Middle frontal gyrus (tissue), 1 donor: ENCODE measurements around the gene HOXA5.

Experiments
- DNase-seq: peaks from one replicate; pipeline ENCODE4 v3.0.0-alpha.2; 2015; ENCODE audit warnings: low spot score; ENCODE audit errors: extremely low spot score

The HOXA5 gene

DNA sequence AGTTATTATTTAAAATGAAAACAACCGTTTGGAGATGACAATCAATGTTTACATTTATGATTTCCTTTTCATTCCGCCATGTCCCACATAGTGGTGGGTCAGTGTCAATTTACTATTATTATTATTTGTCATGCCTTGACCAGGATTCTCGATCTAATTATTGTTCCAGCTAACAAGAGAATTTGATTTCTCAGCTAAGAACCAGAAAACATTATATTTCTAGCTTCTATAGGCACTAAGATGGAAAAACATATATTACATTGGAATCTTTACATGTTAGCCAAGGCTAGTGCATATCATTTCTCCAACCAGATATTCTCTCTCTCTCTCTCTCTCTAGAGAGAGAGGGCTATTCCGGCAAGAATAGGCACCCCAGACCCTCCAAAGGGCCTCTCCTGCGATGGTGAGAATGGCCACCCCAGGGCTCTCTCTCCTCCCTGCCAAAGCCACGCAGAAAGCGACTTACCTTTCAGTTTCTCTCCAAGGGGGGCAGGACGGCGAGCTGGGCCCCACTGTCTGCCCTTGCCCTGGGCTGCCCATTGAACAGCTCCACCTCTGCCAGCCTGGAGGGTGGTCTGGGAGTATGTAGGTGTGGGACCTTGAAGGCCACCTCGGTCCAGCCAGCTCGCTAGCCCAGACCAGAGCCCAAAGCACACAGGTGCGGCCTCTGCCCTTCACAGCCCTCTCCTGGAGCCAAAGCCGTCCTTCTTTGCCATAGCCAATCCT is 6.5 kb upstream of the HOXA5 start:
- no peak for DNase-seq

DNA sequence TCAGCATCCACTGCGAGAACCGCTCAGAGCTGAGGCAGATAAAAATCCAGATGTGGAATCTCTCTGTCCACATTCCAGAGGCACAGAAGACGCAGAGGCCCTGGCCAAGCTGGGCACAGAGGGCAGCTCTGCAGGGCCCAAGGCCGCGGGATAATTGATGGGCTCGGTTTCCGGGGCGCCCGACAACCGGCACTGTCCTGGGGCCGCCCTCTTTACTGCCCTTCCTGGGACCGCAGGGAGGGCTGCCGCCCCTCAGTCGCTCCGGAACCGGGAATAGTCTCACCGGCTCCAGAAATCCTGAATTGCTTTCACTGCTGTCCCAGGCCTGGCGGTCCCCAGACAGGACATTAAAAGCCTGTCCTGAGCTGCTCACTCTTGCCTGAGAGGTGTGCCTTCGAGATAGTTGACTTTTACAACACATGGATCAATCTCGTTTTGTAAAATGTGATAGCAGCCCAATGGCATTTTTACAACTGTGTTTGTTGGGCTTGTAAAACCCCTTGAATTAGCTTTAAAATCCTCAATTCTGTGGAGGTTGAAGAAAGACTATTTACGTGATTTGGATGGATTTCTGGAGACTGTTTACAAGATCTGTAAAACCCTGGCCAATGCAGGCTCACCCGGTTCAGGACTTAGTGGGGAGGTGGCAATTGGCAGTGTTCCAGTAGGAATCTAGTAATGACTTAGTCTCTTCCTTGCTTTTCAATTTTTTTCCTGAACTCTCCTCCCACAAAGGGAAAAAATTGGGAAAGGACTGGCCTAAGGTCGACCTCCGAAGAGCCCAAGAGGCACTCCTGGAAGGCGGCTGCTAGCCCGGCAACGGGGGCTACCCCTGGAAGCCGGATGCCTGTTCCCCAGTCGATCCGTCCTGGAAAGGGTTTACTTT is 5.5 kb upstream of the HOXA5 start:
- no peak for DNase-seq

DNA sequence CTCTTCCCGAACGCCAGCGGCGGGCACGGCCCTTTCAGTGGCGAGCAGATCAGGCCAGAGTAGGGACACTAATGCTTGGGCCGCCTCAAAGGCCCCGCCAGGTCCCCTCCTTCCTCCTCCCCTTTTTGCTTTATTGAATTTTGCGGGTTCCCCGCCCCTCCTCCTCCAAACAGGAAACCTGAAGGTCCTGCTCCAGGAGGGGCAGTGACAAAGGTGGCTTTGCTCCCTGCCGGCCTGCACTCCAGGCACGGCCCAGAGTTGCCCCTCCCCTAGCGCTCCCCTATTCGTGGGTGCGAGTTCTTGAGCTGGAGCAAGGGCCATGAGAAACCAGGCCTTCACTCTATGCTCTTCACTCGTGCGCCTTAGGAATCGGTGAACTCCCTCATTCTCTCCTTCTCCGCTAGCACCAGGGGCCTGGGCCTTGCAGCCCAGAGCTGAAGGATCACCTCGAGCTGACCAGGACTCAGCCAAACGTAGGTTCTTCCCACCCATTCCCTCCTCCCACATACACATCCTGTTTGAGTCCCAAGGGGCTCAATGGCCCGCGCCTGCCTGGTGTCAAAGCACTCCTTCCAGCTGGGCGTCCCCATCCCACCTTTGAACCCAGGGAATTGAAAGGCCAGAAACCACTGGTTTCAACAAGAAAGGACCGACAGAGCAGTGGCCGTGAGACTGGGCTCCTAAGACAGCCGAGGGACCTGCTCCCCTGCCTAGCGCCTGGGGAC is 4.7 kb upstream of the HOXA5 start:
- DNase-seq = no peak

DNA sequence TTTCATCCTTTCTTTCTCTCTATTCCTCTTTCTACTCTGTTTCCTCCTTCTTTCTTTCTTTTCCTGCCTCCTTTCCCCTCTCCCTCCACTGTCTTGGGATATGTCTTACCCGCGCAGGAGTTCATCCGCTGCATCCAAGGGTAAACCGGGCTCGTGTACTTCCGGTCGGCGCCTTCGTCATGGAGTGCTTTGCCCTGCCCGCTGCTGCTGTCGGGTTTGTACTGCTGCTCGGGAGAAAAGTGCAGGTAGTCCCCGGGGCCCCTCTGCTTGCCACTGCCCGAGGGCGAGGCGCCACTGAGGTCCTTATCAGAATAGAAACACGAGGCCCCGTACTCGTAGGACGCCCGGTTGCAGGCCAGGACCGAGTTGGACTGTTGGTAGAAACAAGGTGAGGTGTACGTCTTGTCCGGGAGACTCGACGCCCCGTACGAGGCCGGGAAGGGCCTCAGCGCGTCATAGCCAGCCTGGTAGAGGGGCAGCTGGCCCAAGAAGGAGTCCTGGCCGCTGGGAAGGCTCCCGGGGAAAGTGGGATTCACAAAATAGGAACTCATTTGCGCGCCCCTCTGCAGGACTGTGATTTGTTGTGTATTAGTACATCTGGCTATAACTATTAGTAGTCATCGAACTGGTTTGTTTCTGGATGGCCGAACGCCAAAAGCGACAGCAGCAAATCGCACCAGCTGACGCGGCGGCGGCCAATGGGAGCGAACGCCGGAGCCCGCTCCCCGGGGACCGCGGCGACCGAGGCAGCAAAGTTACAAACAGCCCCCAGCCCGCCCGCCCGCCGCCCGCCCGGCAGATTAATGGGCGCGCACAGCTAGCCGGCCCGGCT is 3.9 kb upstream of the HOXA5 start, which contains the start of gene HOXA6:
Gene HOXA6 (minus strand): TSS at position 576 of the 832 bp plus-strand sequence. CDS start 25 bp downstream, at position 551.
- DNase-seq = no peak

DNA sequence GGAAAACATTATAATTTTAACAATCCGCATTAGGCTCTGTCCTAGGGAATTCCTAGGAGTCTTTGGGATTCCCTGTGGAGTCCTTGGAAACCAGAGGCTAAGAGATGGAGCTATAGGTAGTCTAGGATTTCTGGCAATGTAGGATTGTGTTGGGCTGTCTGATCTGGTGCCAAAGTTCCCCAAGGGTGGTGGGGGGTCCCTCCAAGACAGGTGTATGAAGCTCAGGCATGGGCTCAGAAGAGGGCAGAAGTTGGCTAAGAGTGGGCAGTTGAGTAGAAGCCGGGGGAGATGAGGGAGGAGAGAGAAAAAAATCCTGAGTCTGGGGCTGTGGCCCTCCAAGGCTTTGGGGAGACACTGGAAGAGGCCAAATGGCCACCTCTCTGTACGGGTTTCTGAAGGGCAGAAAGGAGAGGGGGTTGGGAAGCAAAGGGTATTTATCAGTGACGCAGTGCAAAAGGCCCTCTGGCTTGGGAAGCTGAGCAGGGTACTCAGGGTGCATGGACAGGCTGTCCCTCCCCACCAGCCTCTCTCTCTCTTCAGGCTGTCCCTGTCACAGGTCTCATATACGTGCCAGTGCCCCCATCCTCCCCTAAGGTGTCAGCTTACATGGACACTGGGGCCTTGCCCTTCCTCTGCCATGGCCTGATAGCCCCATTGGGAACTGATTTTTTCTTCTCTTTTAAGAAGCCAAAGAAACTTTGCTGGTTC is 3.2 kb upstream of the HOXA5 start:
- DNase-seq = no peak

DNA sequence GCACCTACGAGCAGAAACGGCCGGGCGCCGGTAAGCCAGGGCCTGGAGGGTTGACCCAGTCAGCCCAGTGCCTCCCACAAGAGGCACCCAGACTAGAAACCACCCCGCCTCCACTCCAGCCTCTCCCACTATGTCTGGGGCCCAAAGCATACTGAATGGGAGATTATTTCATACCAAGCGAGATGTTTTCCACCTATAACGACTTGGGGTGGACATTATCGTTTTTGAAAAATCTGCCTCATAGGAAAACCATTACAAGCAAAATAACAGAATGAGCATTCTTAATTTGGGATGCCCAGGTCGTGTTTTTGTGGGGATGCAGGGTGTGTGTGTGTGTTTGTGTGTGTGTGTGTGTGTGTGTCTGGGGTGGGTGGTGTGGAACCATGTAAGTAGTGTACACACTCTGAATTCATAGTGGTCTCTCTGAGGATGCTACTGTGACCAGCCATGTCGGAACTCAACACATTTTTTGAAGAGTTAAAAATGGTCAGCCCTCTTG is 2.5 kb upstream of the HOXA5 start:
- no peak for DNase-seq

DNA sequence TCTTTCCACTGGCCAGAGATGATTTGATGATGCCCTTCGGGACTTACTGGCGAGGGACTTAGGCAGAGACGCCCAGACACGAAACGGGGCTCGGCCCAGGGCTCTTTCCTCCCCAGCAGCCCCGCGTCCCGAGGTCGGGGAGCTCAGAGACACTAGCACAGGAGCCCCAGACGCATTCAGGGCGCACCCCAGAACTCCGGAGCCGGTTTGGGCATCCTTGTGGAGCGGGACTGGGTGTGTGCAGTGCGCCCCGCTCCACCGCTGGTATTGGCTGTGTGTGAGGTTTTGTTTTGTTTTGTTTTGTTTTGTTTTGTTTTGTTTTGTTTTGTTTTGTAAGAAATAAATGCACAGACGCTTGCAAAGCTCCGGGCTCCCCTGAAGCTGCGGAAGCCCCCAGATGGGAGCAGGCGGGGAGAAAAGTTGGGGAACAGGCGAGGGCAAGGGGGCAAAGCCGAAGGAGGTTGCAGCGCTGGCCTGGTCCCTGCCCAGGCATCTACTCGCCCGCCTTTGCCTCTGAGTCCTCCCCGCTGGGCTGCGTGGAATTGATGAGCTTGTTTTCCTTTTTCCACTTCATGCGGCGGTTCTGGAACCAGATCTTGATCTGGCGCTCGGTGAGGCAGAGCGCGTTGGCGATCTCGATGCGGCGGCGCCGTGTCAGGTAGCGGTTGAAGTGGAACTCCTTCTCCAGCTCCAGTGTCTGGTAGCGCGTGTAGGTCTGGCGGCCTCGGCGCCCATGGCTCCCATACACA is 1.9 kb upstream of the HOXA5 start:
- DNase-seq = no peak

DNA sequence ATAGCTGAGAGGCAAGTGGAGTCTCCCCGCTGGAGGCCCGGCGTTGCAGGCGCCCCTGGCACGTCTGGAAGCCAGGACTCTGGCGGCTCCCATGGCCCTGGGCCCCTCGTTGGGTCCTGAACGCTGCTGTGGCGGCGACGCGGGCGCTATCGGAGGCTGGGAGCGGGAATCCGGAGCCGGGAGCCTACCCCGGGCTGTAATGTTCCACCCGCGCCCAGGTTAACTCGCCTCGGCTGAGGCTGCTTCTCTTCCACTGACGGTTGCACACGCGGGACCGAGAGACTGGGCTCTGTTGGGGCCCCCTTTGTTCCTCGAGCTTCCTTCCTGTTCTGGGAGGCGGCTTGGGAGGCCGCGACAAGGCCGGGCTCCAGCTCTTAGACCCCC is 1.3 kb upstream of the HOXA5 start:
- no peak for DNase-seq

DNA sequence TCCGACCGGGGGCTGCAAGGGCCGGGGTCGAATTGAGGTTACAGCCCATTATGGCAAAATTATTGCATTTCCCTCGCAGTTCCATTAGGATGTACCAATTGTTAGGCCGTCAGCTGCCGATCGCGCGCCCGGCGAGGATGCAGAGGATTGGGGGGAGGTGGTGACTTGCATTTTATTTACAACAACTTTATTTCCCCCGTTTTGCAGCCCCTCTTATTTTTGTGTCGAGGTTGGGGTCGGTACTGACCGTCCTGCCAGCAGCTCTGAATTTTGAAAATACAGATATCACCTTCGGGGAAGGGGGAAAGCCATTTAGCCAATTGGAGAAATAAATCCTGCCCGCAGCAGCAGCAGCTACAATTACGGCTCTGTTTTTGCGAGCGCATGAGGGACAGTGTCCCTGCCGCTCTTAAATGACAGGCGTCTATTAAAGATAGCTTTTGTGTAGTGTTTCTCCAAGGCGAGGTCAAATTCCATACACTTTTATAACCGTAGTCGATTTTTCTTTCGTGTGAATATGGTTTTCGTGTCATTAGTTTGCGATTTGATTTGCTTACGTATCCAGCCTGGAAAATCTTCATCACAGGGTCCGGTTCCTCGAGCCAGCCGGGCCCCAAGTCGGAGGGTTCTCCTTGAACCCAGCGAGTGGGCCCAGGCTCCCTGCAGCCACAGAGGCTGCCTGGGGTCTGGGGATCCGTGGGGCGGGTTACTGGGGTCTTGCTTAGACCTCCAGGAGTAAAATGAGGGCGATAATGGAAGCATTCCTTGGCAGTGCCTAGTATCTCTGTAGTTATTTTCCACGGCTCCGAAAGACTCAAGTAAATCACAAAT is 684 bp upstream of the HOXA5 start:
- no peak for DNase-seq

DNA sequence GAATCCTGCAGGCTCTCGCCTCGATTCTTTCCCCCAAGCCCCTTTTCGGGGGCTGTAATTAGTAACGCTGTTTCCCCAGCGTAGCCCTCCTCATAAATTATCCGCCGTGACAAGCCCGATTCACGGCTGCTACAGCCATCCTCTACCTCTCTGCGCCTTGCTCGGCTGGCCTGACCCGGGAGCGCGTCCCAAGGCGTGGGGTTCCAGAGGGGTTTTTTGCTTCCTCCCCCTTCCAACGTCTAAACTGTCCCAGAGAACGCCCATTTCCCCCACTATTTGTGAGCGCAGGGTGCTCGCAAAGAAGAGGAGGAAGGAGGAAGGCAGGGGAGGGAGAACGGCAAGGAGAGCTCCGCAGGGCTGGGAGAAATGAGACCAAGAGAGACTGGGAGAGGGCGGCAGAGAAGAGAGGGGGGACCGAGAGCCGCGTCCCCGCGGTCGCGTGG is 880 bp downstream of the HOXA5 start:
- no peak for DNase-seq

DNA sequence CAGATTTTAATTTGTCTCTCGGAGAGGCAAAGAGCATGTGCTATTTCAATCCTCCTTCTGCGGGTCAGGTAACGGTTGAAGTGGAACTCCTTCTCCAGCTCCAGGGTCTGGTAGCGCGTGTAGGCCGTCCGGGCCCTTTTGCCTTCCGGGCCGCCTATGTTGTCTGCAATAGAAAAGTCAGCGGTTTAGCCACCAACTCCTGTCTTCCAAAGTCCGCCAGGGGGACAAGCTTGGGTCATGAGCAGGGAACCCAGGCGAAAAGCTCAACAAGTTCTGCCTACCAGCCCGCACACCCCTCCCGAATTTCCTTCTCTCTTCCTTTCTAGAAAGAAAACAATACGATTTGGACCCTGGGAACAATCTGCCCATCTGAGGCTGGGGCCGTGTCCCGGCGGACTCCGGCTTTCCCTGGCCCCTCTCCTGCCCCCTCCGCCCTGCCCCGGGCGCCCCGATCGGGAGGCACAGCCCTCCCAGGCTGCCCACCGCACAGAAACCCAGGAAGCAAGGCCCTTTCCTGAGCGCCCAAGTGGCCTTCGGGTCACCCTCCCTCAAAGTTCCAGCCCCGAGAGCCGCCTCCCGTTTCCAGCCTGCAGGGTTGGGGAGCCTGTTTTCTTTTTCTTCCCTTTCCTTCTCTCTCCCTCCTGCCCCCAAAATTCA is 1.4 kb downstream of the HOXA5 start:
- no peak for DNase-seq

DNA sequence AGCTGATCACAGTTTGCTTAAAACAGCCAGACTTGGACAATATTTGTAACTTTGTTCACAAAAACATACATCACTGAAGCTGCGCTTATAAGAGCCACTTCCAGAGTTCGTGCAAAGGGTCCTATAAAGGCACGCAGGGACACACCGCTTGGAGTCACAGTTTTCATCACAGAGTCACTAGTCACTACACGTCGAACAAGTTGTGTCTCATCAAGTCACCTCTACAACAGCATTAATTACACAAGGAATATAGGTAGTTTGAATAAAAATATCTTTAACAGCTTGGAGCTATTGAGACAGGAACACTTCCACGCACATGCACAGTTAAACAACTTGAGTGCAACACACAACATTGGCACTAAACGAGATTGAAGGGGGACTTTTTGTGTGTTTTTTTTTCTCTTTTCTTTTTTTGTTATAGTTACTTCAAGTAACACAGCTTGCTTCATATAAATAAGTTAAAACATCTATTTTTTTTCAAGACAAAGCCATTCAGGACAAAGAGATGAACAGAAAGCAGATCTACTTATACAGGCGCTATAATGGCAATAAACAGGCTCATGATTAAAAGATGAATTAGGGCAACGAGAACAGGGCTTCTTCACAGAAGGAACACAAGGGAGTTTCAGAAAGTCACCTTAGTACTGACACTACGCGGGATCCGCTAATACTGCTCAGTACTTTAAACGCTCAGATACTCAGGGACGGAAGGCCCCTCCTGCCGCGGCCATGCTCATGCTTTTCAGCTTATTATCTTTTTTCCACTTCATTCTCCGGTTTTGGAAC is 2.2 kb downstream of the HOXA5 start:
- DNase-seq = no peak

DNA sequence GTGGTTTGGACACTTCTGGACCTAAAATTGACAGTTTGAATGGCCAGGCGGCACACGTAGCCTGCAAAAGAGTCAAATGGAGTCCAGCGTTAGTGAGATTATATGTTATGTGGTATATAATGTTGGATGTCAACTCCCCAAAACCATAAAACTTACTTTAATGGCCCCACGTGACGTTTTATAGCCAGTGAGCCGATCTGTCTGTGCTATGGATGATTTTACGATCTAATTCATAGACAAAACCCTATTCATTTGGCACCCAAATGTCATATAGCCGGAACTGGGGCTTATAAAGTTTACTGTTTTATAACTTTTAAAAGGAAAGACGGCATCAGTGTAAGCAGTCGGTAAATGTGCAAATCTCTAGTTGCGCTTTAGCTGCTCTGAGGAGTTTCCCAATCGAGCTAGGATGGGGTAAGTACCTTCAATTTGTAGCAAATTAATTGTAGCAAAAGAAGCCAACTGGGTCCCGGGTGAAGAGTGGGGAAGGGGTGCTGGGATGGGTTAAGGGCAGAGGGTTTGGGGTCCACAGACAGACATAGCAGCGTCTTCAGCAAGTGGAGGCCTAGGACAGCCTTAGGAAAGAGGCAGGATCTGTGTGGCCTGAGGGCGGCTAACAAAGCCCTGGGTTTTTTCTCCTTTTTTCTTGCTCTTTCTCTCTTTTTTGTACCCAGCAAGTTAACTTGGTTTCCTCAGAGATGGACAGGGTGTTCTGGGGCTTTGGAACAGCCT is 3.2 kb downstream of the HOXA5 start:
- no peak for DNase-seq

DNA sequence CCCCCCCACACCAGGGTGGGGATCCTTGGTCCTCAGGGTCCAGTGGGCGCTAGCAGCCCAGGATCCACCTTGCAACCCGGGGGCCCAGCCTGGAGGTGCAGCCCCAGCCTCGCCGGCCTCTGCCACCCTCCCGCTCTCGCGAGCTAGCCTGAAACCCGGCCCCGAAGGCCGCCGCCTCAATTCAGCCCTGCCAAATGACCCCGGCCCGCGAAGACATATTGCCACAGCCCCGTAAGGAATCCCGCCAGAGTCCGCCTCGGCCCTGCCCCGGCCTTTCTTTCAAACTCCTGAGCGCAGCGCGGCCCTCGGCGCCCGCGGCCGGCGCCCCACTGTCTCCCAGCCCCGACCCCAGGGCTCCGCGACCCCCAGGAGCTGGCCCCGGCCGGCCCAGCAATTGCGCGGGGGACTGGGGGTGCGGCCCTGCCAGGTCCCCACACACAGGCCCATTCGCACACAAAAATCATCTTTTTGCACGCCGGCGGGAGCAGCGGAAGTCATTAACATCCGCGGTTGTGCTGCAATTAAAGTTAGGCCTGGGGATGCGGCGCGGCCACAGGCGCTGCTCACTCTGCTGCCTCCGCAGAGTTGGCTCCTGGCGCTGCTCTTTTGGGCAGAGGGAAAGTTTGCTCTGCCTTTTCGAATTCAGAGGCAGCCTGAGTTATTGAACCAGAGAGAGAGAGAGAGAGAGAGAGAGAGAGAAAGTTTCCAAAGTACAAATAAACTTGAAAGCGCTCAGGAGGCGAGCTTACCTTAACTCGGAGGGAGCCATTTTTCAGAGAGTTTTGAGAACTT is 4.0 kb downstream of the HOXA5 start:
- no peak for DNase-seq

DNA sequence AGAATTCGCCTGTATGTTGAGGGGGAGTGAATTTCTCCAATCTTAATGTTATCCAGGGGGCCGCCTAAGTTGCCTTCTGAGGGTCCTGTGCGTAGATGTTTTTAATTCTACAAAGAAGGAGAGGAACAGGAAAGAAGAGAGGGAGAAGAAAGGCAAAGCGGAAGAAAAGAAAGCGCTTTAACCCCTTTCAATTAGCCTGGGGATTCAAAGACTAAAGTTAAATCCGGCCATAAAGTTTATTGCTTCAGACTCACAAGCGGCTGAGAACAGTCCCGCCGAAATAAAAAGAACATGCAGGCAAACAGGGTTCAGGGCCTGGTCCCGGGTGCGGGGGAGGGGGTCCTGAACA is 4.5 kb downstream of the HOXA5 start:
- no peak for DNase-seq

DNA sequence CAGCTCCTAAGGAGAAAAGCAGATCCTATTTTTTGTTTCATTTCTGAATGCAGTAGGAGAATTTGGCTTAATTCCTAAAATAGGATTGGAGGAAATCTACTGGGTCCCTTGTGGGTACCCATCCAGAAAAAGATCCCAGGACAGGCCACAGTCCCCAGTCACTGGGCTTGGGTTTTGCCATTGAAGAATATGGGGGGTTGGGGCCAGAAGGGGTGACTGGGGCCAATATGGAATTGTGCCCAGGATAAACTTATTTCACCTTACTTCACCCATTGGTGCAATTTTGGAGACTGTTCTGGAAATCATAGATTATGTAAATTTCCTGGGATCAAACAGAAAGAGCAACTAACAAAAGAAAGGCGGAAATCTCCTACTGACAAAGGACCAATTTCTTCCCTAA is 5.0 kb downstream of the HOXA5 start:
- DNase-seq = no peak
